Activated T-cell treated with anti-CD3 and anti-CD28 coated beads, Interleukin-2, amount 50 U/mL, for 24 hours (primary cell): ENCODE measurements around the gene ABCF3.
A peak's percentile ranks its signal among the peaks of the same experiment; 100 is the strongest.

ENCODE experiments used
- DNase-seq: peaks from one replicate; pipeline ENCODE4 v3.0.0-alpha.2; 2020
- H3K27ac Mint-ChIP-seq: 2 replicates; pipeline ENCODE4 v1.8.0; 2020; ENCODE audit warnings: mild to moderate bottlenecking, mixed read lengths
- H3K27me3 Mint-ChIP-seq: 2 replicates; pipeline ENCODE4 v1.8.0; 2020; ENCODE audit warnings: mixed read lengths
- H3K36me3 Mint-ChIP-seq: 2 replicates; pipeline ENCODE4 v1.8.0; 2020; ENCODE audit warnings: low read depth, mixed read lengths
- H3K4me1 Mint-ChIP-seq: 2 replicates; pipeline ENCODE4 v1.8.0; 2020; ENCODE audit warnings: low read depth, mixed read lengths
- H3K4me3 Mint-ChIP-seq: 2 replicates; pipeline ENCODE4 v1.8.0; 2020; ENCODE audit warnings: mild to moderate bottlenecking, moderate library complexity, mixed read lengths
- H3K9me3 Mint-ChIP-seq: 2 replicates; pipeline ENCODE4 v1.8.0; 2020; ENCODE audit warnings: mixed read lengths

The ABCF3 gene

DNA sequence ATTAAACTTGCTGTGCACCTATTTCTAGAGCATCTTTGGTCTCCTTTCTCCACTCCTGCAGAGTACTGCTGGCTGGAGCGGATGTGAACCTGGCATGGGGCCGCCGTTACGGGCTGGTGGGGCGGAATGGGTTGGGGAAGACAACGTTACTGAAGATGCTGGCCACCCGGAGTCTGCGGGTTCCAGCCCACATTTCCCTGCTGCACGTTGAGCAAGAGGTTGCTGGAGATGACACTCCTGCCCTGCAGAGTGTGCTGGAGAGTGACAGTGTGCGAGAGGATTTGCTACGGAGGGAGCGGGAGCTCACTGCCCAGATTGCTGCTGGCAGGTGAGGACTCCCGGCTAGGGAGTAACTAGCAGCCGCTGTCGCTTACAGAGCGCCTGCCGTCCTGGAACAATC lies 2.1 kb downstream of the ABCF3 start:
- Mint-ChIP-seq H3K27ac (peak overlapping the region; percentile 72), H3K9me3 (no peaks in the 10 kb centered on the region), H3K27me3 (no peaks in the 10 kb centered on the region), H3K36me3 (peaks cover 93% of the 10 kb centered on the region), H3K4me3 (peak overlapping the region; percentile 95), H3K4me1 (peaks cover 33% of the 10 kb centered on the region)
- DNase-seq: no peak

DNA sequence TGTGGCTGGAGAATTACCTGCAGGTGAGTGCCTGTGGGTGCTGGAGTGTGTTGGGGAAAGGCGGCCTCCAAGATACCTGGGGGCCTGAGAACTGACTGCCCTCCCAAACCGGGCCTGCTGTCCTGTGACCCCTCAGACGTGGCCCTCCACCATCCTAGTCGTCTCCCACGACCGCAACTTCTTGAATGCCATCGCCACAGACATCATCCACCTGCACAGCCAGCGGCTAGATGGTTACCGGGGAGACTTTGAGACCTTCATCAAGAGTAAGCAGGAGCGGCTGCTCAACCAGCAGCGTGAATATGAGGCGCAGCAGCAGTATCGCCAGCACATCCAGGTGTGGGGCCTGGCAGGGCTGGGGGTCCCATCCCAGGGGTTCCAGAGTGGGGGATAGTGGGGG lies 3.4 kb downstream of the ABCF3 start:
- no peak for DNase-seq
- Mint-ChIP-seq H3K27me3 (no peaks in the 10 kb centered on the region), H3K4me1 (peaks cover 33% of the 10 kb centered on the region), H3K9me3 (no peaks in the 10 kb centered on the region), H3K36me3 (peaks cover 93% of the 10 kb centered on the region), H3K27ac (peak overlapping the region; percentile 53), H3K4me3 (no peak overlapping the region)

DNA sequence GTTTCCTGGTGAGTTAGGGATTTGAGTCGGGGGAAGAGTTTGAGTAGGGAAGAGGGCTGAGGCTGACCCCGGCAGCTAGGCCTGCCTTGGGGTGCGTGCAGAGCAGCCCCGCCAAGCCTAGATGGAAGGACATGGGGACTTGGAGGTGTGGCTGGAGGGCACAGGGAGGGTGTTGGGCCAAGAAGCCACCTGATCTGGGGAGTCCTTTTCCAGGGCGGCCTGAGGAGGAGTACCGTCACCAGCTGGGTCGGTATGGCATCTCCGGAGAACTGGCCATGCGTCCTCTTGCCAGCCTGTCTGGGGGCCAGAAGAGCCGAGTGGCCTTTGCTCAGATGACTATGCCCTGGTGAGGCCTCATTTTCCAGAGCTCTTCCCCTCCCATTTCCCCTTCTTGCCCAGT lies 6.9 kb downstream of the ABCF3 start:
- Mint-ChIP-seq H3K4me3 (no peak overlapping the region), H3K36me3 (peaks cover 87% of the 10 kb centered on the region), H3K27ac (peak overlapping the region; percentile 41), H3K9me3 (no peaks in the 10 kb centered on the region), H3K27me3 (no peaks in the 10 kb centered on the region), H3K4me1 (peaks cover 13% of the 10 kb centered on the region)
- DNase-seq: no peak

DNA sequence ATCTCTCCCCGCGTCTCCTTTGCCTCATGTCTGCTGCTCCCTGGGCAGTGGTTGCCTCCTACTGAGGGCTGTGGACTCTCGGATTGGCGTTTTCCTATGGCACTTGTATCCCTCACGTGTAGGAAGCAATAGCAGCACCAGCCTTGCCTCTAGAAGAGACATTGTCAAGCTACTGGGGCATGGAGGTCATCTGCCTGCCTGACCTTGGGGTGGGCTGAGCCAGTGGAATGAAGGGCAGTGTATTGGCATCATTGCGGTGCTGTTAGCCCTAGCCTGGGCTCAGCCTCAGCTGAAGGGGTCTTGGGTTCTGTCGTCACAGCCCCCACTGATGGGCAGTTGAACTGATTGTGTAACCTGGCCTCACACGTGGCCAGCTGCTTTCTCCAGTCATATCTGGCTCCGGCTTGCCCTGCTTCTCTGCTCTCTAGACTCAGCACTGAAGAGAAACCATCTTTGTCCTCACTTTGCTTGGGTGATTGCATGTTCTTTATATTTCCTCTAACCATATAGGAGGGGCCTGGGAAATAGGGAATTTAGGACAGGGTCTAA lies 8.1 kb downstream of the ABCF3 start:
- Mint-ChIP-seq H3K27me3 (no peaks in the 10 kb centered on the region), H3K9me3 (no peaks in the 10 kb centered on the region), H3K36me3 (peaks cover 75% of the 10 kb centered on the region), H3K4me3 (no peak overlapping the region), H3K27ac (peak overlapping the region; percentile 22), H3K4me1 (peaks cover 6% of the 10 kb centered on the region)
- no peak for DNase-seq

DNA sequence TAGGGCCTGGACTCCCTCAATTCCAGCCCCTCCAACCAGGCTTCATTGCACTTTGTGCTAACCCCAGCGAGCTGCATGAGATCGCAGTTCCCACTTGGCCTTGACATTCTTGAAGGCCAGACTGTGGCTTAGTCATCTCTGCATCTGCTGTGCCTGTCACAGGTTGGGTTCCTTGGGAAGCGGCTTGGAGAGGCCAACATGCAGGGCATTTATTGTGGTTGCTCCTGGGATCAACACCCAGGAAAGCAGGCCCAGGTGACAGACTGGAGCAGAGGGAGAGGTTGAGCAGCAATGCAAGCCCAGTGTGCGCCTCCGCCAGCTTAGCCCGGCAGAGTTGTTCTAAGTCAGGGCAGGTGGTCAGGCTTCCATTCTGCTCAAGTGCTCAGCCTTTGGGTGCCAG lies 10.5 kb downstream of the ABCF3 start:
- H3K4me1 Mint-ChIP-seq: no peaks in the 10 kb centered on the region
- H3K27me3 Mint-ChIP-seq: no peaks in the 10 kb centered on the region
- no peak for DNase-seq
- H3K4me3 Mint-ChIP-seq: no peak overlapping the region
- H3K36me3 Mint-ChIP-seq: peaks cover 51% of the 10 kb centered on the region
- no peak overlapping the region for H3K27ac Mint-ChIP-seq
- no peaks in the 10 kb centered on the region for H3K9me3 Mint-ChIP-seq

DNA sequence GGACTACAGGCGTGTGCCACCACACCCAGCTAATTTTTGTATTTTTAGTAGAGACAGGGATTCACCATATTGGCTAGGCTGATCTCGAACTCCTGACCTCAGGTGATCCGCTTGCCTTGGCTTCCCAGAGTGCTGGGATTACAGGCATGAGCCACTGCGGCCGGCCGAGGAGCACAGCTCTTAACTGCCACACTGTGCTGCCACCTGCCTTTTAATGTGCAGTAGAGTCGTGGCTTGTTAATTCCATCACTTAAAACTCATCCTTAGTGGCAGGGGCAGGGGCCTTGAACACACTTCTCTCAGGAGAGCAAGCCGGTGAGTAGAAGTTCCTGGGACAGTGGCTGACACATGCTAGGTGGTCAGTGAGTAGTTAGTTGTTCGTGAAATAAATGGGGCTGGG lies 12.5 kb downstream of the ABCF3 start:
- Mint-ChIP-seq H3K4me1 (no peaks in the 10 kb centered on the region), H3K9me3 (no peaks in the 10 kb centered on the region), H3K4me3 (no peak overlapping the region), H3K27ac (no peak overlapping the region), H3K36me3 (peaks cover 31% of the 10 kb centered on the region), H3K27me3 (no peaks in the 10 kb centered on the region)
- no peak for DNase-seq

DNA sequence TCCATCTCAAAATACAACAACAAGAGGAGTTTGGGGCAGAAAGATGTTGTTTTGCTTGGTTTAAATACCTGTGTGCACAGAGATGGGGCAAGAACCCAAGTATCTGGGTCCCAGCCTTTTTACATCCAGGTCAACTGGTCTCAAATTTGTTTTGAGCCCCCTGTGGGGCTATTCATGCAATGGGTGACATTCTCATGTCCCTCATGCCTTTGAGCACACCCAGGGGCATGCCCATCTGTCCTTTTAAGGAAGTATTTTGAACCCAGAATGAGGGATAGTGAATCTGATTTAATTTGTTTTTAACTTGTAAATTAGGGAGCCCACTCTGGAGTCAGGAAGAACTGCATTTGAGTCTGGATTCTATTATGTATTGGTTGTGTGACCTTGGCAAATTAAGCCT lies 14.8 kb downstream of the ABCF3 start:
- Mint-ChIP-seq H3K36me3 (peaks cover 8% of the 10 kb centered on the region), H3K27ac (no peak overlapping the region), H3K9me3 (no peaks in the 10 kb centered on the region), H3K4me1 (no peaks in the 10 kb centered on the region), H3K27me3 (peaks cover 3% of the 10 kb centered on the region), H3K4me3 (no peak overlapping the region)
- no peak for DNase-seq

DNA sequence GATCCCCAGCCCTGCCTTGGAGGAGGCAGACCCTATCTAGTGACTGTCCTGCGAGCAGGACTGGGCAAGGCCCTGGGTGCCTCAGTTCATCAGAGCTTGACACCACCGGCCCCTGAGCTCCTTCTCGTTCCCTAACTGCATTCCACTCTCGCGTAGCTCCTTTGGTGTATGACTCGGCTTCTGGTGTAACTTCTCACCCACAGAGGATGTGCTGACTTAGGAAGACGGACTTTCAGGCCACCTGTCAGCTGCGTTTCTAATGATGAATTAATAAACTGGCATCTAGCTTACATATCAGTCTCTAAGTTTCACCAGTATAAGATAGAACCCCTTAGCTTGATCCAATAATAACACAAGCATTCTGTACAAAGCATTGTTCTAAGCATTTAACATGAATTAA lies 17.5 kb downstream of the ABCF3 start:
- Mint-ChIP-seq H3K4me3 (no peak overlapping the region), H3K27me3 (peaks cover 17% of the 10 kb centered on the region), H3K4me1 (no peaks in the 10 kb centered on the region), H3K27ac (no peak overlapping the region), H3K9me3 (no peaks in the 10 kb centered on the region), H3K36me3 (no peaks in the 10 kb centered on the region)
- no peak for DNase-seq

DNA sequence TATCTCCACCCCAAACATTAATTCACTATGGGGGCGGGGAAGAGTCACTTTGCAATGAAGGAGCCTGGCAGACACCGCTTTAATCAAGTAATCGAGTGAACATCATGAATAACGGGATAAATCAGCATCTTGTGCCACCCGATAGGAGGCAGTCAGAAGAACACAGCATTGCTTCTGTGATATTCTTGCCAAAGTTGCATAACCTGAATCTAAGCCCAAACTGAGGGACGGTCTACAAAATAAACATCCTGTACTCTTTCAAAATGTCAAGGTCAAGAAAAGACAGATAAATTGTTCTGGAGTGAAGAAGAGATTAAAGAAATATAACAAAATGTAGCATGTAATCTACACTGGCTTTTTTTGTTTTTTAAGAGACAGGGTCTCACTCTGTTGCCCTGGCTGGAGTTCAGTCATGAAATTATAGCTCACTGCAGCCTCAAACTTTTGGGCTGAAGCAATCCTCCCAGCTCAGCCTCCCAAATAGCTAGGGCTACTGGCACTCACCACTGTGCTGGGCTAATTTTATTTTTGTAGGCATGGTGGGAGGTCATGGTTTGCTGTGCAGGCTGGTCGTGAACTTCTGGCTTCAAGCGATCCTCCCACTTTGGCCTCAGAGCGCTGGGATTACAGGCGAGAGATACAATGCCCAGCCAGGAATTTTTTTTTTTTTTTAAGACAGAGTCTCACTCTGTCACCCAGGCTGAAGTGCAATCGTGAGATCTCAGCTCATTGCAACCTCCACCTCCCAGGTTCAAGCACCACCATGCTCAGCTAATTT lies 23.3 kb downstream of the ABCF3 start:
- Mint-ChIP-seq H3K27me3 (peaks cover 17% of the 10 kb centered on the region), H3K4me1 (no peaks in the 10 kb centered on the region), H3K4me3 (no peak overlapping the region), H3K36me3 (no peaks in the 10 kb centered on the region), H3K27ac (no peak overlapping the region), H3K9me3 (no peaks in the 10 kb centered on the region)
- no peak for DNase-seq

DNA sequence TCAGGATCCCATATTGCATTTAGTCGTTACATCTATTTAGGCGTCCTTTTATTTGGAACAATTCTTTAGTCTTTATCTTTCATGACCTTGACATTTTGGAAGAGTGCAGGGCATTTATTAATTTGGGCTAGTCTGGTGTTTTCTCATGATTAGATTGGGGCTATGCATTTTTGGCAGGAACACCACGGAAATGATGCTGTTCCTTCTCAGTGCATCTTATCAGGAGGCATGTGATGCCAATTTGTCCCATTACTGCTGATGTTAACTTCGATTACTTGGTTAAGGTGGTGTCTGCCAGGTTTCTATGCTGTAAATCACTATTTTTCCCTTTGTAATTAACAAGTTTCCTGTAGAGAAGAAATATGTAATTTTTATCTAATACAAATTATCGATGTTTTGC lies 25.3 kb downstream of the ABCF3 start:
- no peaks in the 10 kb centered on the region for H3K4me1 Mint-ChIP-seq
- no peaks in the 10 kb centered on the region for H3K9me3 Mint-ChIP-seq

DNA sequence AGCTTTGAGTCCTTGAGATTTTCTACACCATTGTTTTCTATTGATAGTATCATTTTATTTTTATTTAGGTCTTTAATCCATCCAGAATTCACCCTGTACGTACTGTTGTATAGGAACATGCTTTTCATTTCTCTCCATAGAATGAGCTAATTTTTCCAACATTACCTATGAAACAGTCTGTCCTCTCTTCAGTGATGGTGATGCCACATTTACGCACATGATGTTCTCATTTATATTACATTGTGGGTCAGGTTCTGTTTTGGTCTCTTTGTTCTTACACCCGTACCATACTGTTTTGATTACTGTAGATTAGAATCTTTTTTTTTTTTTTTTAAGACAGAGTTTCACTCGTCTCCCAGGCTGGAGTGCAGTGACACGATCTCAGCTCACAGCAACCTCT lies 25.7 kb downstream of the ABCF3 start:
- Mint-ChIP-seq H3K27ac (no peak overlapping the region), H3K27me3 (peaks cover 13% of the 10 kb centered on the region), H3K36me3 (no peaks in the 10 kb centered on the region), H3K4me1 (no peaks in the 10 kb centered on the region), H3K4me3 (no peak overlapping the region), H3K9me3 (no peaks in the 10 kb centered on the region)
- no peak for DNase-seq

More for the DNA sequence above, 25.3 kb downstream of the ABCF3 start:
- peaks cover 18% of the 10 kb centered on the region for H3K27me3 Mint-ChIP-seq
- H3K36me3 Mint-ChIP-seq: no peaks in the 10 kb centered on the region
- H3K4me3 Mint-ChIP-seq: no peak overlapping the region
- no peak for DNase-seq
- H3K27ac Mint-ChIP-seq: no peak overlapping the region

DNA sequence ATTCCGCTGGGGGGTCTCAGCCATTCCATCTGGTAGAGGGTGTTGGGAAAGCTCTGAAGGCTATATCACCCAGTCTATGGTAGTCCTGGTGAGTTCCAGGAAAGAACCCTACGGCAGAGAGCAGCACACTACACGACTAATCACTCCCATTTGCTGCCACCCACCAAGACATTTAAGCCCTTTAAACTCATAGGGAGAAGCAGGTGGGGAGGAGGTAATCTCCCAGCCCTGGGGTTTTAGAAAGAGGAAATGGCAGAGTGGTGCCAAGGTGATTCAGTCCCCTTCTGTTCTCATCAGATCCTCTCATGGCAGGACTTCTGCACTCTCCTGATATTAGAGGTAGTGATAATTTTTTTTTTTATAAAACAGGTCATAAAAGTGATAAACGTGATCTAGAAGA lies 32.8 kb downstream of the ABCF3 start:
- Mint-ChIP-seq H3K4me3 (no peak overlapping the region), H3K27ac (no peak overlapping the region), H3K4me1 (no peaks in the 10 kb centered on the region), H3K27me3 (peaks cover 20% of the 10 kb centered on the region), H3K36me3 (no peaks in the 10 kb centered on the region), H3K9me3 (no peaks in the 10 kb centered on the region)
- no peak for DNase-seq

DNA sequence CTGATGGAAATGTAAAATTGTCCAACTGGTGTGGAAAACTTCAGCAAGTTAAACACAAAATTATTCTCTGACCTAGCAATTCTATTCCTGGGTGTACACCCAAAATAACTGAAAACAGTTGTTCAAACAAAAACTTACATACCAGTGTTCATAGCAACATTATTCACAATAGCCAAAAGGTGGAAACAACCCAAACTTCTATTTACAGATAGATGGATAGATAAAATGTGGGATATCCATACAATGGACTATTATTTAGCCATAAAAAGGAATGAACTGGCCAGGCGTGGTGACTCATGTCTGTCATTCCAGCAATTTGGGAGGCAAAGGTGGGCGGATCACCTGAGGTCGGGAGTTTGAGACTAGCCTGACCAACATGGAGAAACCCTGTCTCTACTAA lies 36.5 kb downstream of the ABCF3 start:
- DNase-seq: no peak
- H3K27me3 Mint-ChIP-seq: peaks cover 32% of the 10 kb centered on the region
- H3K4me3 Mint-ChIP-seq: no peak overlapping the region

DNA sequence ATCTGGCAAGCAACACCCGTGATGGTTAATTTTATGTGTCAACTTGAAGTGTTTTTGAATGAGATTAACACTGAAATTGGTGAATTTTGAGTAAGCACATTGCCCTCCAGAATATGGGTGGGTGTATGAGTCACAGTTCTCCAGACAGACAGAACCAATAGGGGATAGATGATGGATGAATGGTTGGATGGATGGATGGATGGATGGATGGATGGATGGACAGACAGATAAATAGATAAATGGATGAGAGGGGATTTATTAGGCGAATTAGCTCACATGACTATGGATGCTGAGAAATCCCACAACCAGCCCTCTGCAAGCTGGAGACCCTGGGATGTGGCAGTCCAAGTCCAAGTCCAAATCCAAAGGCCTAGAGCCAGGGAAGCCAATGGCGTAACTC lies 37.9 kb downstream of the ABCF3 start:
- DNase-seq: no peak
- Mint-ChIP-seq H3K4me3 (no peak overlapping the region), H3K4me1 (peaks cover 2% of the 10 kb centered on the region), H3K9me3 (no peaks in the 10 kb centered on the region), H3K27ac (no peak overlapping the region), H3K36me3 (no peaks in the 10 kb centered on the region), H3K27me3 (peaks cover 44% of the 10 kb centered on the region)

More for the DNA sequence above, 36.5 kb downstream of the ABCF3 start:
- Mint-ChIP-seq H3K4me1 (no peaks in the 10 kb centered on the region), H3K27ac (no peak overlapping the region), H3K9me3 (no peaks in the 10 kb centered on the region), H3K36me3 (no peaks in the 10 kb centered on the region)

DNA sequence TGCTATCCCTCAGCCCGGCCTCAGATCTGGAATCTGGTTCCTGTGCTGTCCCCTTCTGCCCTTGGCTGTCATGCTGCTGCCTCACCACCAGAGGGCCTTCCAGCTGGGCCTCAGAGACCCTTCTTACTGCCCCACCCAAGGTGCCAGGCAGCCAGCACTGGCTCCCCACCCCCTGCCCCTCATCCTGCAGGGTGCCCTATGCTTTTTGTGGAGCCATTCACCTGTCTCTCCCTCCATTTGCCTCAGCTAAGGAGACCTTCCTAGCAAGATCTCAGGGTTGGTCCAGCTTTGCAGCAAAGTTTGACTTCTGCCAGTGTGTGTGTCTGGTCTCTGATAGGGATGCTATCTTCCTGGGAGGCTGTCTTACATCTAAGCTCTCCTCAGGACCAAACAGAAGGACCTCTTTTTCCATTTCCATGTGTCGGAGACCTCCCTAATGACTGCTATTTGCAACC lies 41.5 kb downstream of the ABCF3 start:
- Mint-ChIP-seq H3K36me3 (no peaks in the 10 kb centered on the region), H3K4me3 (no peak overlapping the region), H3K9me3 (no peaks in the 10 kb centered on the region), H3K4me1 (peaks cover 7% of the 10 kb centered on the region), H3K27me3 (peaks cover 58% of the 10 kb centered on the region), H3K27ac (no peak overlapping the region)
- DNase-seq: peak; percentile 66
